Measurements from ENCODE around the gene CRISP2.

- no peak for TF ChIP-seq NFATC3 (CRISPR knock-in tag; IDR thresholded peaks at IDR 0.05)
- no peak for TF ChIP-seq CBX1 (IDR thresholded peaks at IDR 0.05; ENCODE audit: low read depth)
- TF ChIP-seq POLR2A (IDR thresholded peaks at IDR 0.05; ENCODE audit: insufficient read depth in 1 of 2, low read depth in 2 of 2, low read length in 2 of 2): no peak
- TF ChIP-seq E2F5 (CRISPR knock-in tag; conservative IDR thresholded peaks at IDR 0.05): no peak
- no peak for TF ChIP-seq CTCF (CRISPR knock-in tag; IDR thresholded peaks at IDR 0.05)
- TF ChIP-seq HDAC1 (CRISPR knock-in tag; IDR thresholded peaks at IDR 0.05): no peak
- no peak for TF ChIP-seq BRCA1 (CRISPR knock-in tag; IDR thresholded peaks at IDR 0.05)
- no peak for TF ChIP-seq ZNF776 (CRISPR knock-in tag; IDR thresholded peaks at IDR 0.05)
- no peak for TF ChIP-seq EZH2 (conservative IDR thresholded peaks at IDR 0.05; ENCODE audit: low read depth, low read length)
- TF ChIP-seq CREB1 (IDR thresholded peaks at IDR 0.05): no peak
- TF ChIP-seq CREB1 (CRISPR knock-in tag; IDR thresholded peaks at IDR 0.05): no peak
These were observed 50.5 kb downstream of the CRISP2 start for GRCh38 chr6:49662892-49663261.
